ENCODE data around the gene LCN12. TPM values are rescaled to one million over a fixed set of nuclear protein-coding genes. Genes with fewer than 3 reads are reported as not detected.

The LCN12 gene
- total RNA-seq, 1 experiment from 2014 or later, result not detected

- no peak for DNase-seq (ENCODE audit: low read depth)
Observed at GRCh38 chr9:136926749-136927148, 25.3 kb upstream of the LCN12 start.

GRCh38 chr9:136927343-136928271 is 24.5 kb upstream of the LCN12 start:
- DNase-seq (ENCODE audit: low read depth), result no peak

GRCh38 chr9:136928591-136928990 is 23.5 kb upstream of the LCN12 start:
- no peak for DNase-seq (ENCODE audit: low read depth)

GRCh38 chr9:136930014-136930413 is 22.1 kb upstream of the LCN12 start:
- no peak for DNase-seq (ENCODE audit: low read depth)

GRCh38 chr9:136931611-136932130 is 20.4 kb upstream of the LCN12 start:
- no peak for DNase-seq (ENCODE audit: low read depth)

GRCh38 chr9:136934277-136934676 is 17.8 kb upstream of the LCN12 start:
- DNase-seq (ENCODE audit: low read depth), result no peak

- DNase-seq (ENCODE audit: low read depth), result no peak
Observed at GRCh38 chr9:136935651-136936050, 16.4 kb upstream of the LCN12 start.

GRCh38 chr9:136936645-136937170 is 15.4 kb upstream of the LCN12 start:
- no peak for DNase-seq (ENCODE audit: low read depth)

GRCh38 chr9:136937186-136938001 is 14.7 kb upstream of the LCN12 start:
- no peak for DNase-seq (ENCODE audit: low read depth)

GRCh38 chr9:136939431-136939995 is 12.6 kb upstream of the LCN12 start:
- DNase-seq (ENCODE audit: low read depth), result no peak

GRCh38 chr9:136939996-136940525 is 12.0 kb upstream of the LCN12 start:
- no peak for DNase-seq (ENCODE audit: low read depth)

- no peak for DNase-seq (ENCODE audit: low read depth)
Observed at GRCh38 chr9:136940526-136941230, 11.4 kb upstream of the LCN12 start.

GRCh38 chr9:136941231-136942111 is 10.6 kb upstream of the LCN12 start:
- DNase-seq (ENCODE audit: low read depth), result no peak

- no peak for DNase-seq (ENCODE audit: low read depth)
Observed at GRCh38 chr9:136942112-136942880, 9.8 kb upstream of the LCN12 start.

- DNase-seq (ENCODE audit: low read depth), result no peak
Observed at GRCh38 chr9:136942881-136943230, 9.2 kb upstream of the LCN12 start.

GRCh38 chr9:136943291-136944211 is 8.5 kb upstream of the LCN12 start:
- peak; percentile 52 for DNase-seq (ENCODE audit: low read depth)

- DNase-seq (ENCODE audit: low read depth), result peak; percentile 66
Observed at GRCh38 chr9:136944212-136944518, 7.9 kb upstream of the LCN12 start.

Measured in M059J (cell line).